ENCODE results near the gene RXFP4. TPM values are rescaled to one million over a fixed set of nuclear protein-coding genes. Genes with fewer than 3 reads are reported as not detected.
"Not testable (repeated sequence)": the region's sequence is repeated elsewhere in the genome, so short reads cannot be mapped to it uniquely, and the experiment has no call there.

RXFP4 gene
- polyA plus RNA-seq, 4 donors = 0.14 to 0.23 (median 0.19) TPM

GRCh38 chr1:155976913-155977689 lies 35.7 kb downstream of the RXFP4 start:
- DNase-seq (ENCODE audit: low read depth in 4 of 4, low spot score in 2 of 4) = no peak

- DNase-seq (ENCODE audit: low read depth in 4 of 4, low spot score in 2 of 4) = no peak
Measured at GRCh38 chr1:155977690-155978324, 36.4 kb downstream of the RXFP4 start.

- DNase-seq (ENCODE audit: low read depth in 4 of 4, low spot score in 2 of 4) = peak in 2 of 4 donors; percentile 58 to 61
Measured at GRCh38 chr1:155978325-155978972, 37.0 kb downstream of the RXFP4 start, which contains the start of gene ARHGEF2. Gene ARHGEF2 (minus strand): TSS chr1:155978547. CDS start chr1:155978427, 120 bp downstream.

GRCh38 chr1:155978973-155979429 lies 37.6 kb downstream of the RXFP4 start:
- DNase-seq (ENCODE audit: low read depth in 4 of 4, low spot score in 2 of 4) = no peak

- DNase-seq (ENCODE audit: low read depth in 4 of 4, low spot score in 2 of 4) = no peak
Measured at GRCh38 chr1:155979597-155980343, 38.3 kb downstream of the RXFP4 start.

- DNase-seq (ENCODE audit: low read depth in 4 of 4, low spot score in 2 of 4) = no peak
Measured at GRCh38 chr1:155981266-155982088, 40.0 kb downstream of the RXFP4 start.

GRCh38 chr1:155982106-155982505 lies 40.7 kb downstream of the RXFP4 start:
- no peak for DNase-seq (ENCODE audit: low read depth in 4 of 4, low spot score in 2 of 4)

GRCh38 chr1:155983191-155984024 lies 42.0 kb downstream of the RXFP4 start:
- DNase-seq (ENCODE audit: low read depth in 4 of 4, low spot score in 2 of 4) = no peak

GRCh38 chr1:155984341-155984740 lies 42.9 kb downstream of the RXFP4 start:
- DNase-seq (ENCODE audit: low read depth in 4 of 4, low spot score in 2 of 4) = peak in 1 of 4 donors; percentile 56

GRCh38 chr1:155984903-155985645 lies 43.6 kb downstream of the RXFP4 start:
- not testable (repeated sequence) for DNase-seq (ENCODE audit: low read depth in 4 of 4, low spot score in 2 of 4)

GRCh38 chr1:155989242-155990004 lies 48.0 kb downstream of the RXFP4 start:
- DNase-seq (ENCODE audit: low read depth in 4 of 4, low spot score in 2 of 4) = peak in 1 of 4 donors; percentile 47

GRCh38 chr1:155990005-155990739 lies 48.7 kb downstream of the RXFP4 start:
- no peak for DNase-seq (ENCODE audit: low read depth in 4 of 4, low spot score in 2 of 4)

Other genes starting within 250 kb of the RXFP4 start
- gene GON4L, start 84.4 kb upstream of the RXFP4 start, polyA plus RNA-seq (ENCODE audit: insufficient read length in 4 of 4) = 10 to 100 TPM; 31.1 to 62.9 (median 50.4) TPM
- gene SYT11, start 82.1 kb upstream of the RXFP4 start, polyA plus RNA-seq (ENCODE audit: insufficient read length in 4 of 4) = 10 to 100 TPM; 17.2 to 21.4 (median 20.4) TPM
- gene RIT1, start 30.3 kb upstream of the RXFP4 start, polyA plus RNA-seq (ENCODE audit: insufficient read length in 4 of 4) = 10 to 100 TPM; 42.9 to 60.3 (median 47.6) TPM
- gene KHDC4, start 7.2 kb upstream of the RXFP4 start, polyA plus RNA-seq (ENCODE audit: insufficient read length in 4 of 4) = 10 to 100 TPM; 39.4 to 88.1 (median 60.5) TPM
- 10 to 100 TPM; 77.9 to 97.8 (median 81.2) TPM for gene ARHGEF2, start 36.9 kb downstream of the RXFP4 start, polyA plus RNA-seq (ENCODE audit: insufficient read length in 4 of 4)
- gene SSR2, start 79.3 kb downstream of the RXFP4 start, polyA plus RNA-seq (ENCODE audit: insufficient read length in 4 of 4) = 100 to 1,000 TPM; 349 to 450 (median 397) TPM
- 10 to 100 TPM; 46.9 to 61.7 (median 51.8) TPM for gene UBQLN4, start 112.2 kb downstream of the RXFP4 start, polyA plus RNA-seq (ENCODE audit: insufficient read length in 4 of 4)
- 10 to 100 TPM; 53.9 to 67.9 (median 60.2) TPM for gene LAMTOR2, start 113.1 kb downstream of the RXFP4 start, polyA plus RNA-seq (ENCODE audit: insufficient read length in 4 of 4)
- 10 to 100 TPM; 51.0 to 63.6 (median 55.5) TPM for gene RAB25, start 119.5 kb downstream of the RXFP4 start, polyA plus RNA-seq (ENCODE audit: insufficient read length in 4 of 4)
- gene MEX3A, start 140.8 kb downstream of the RXFP4 start, polyA plus RNA-seq (ENCODE audit: insufficient read length in 4 of 4) = 10 to 100 TPM; 40.9 to 53.6 (median 46.9) TPM
- 100 to 1,000 TPM in 3 of 4 donors, 10 to 100 TPM in 1; 81.2 to 114 (median 104) TPM for gene LMNA, start 173.1 kb downstream of the RXFP4 start, polyA plus RNA-seq (ENCODE audit: insufficient read length in 4 of 4)
- gene SEMA4A, start 211.9 kb downstream of the RXFP4 start, polyA plus RNA-seq (ENCODE audit: insufficient read length in 4 of 4) = 10 to 100 TPM; 18.3 to 24.5 (median 22.1) TPM

Measured in left renal cortex interstitium (tissue), 4 donors.